DND-41 (cell line): ENCODE results near the gene PALMD.

Source experiments
- ATAC-seq: fragments of 200-7000 bp; cut with Tn5 transposase; 3 replicates; pipeline ENCODE4 v1.9.1; 2021; ENCODE audit warnings: low read depth; ENCODE audit not compliant: insufficient read depth
- DNase-seq: peaks from one replicate; pipeline ENCODE4 v3.0.0-alpha.2; 2020
- H2AFZ ChIP-seq: 2 replicates; pipeline ENCODE4 v1.6.0; 2012; ENCODE audit warnings: low read depth, low read length
- H3K27ac ChIP-seq: 2 replicates; pipeline ENCODE4 v1.5.1; 2012; ENCODE audit warnings: low read length, inconsistent platforms
- H3K27me3 ChIP-seq: fragments of 200-600 bp; sonication (generic); 2 replicates; pipeline ENCODE4 v1.6.0; 2012; ENCODE audit warnings: low read length, mild to moderate bottlenecking, inconsistent platforms; ENCODE audit not compliant: insufficient read depth, poor library complexity
- H3K36me3 ChIP-seq: 2 replicates; pipeline ENCODE4 v1.5.1; 2012; ENCODE audit warnings: low read length, inconsistent platforms; ENCODE audit not compliant: insufficient read depth
- H3K4me1 ChIP-seq: 2 replicates; pipeline ENCODE4 v1.5.1; 2012; ENCODE audit warnings: mild to moderate bottlenecking, low read length; ENCODE audit not compliant: insufficient read depth
- H3K4me2 ChIP-seq: 2 replicates; pipeline ENCODE4 v1.6.0; 2012; ENCODE audit warnings: mild to moderate bottlenecking, moderate library complexity, low read length, inconsistent platforms; ENCODE audit not compliant: insufficient read depth
- H3K4me3 ChIP-seq, 2 experiments: fragments of 200-600 bp in 1 of 2; shearing (Covaris generic) in 1 of 2; 2 replicates each; pipeline ENCODE4 v1.5.1; 2012 to 2016; ENCODE audit warnings: inconsistent platforms in 2 of 2, low read length in 2 of 2, mild to moderate bottlenecking in 2 of 2, low read depth in 1 of 2, moderate library complexity in 1 of 2
- H3K79me2 ChIP-seq: 2 replicates; pipeline ENCODE4 v1.6.0; 2012; ENCODE audit warnings: low read length, inconsistent platforms; ENCODE audit not compliant: insufficient read depth
- H3K9ac ChIP-seq: 2 replicates; pipeline ENCODE4 v1.6.0; 2012; ENCODE audit warnings: low read depth, mild to moderate bottlenecking, inconsistent platforms, low read length, moderate library complexity
- H3K9me3 ChIP-seq: 2 replicates; pipeline ENCODE4 v1.5.1; 2012; ENCODE audit warnings: low read length, moderate library complexity, mild to moderate bottlenecking, inconsistent platforms; ENCODE audit not compliant: insufficient read depth, severe bottlenecking
- H4K20me1 ChIP-seq: 2 replicates; pipeline ENCODE4 v1.6.0; 2012; ENCODE audit warnings: low read length; ENCODE audit not compliant: insufficient read depth
- CTCF ChIP-seq: IDR thresholded peaks from 2 replicates; pipeline ENCODE4 v1.5.1; 2012; ENCODE audit warnings: borderline replicate concordance, low read length, moderate library complexity, mild to moderate bottlenecking; ENCODE audit not compliant: poor library complexity, severe bottlenecking; ENCODE audit errors: extremely low read depth
- EZH2 ChIP-seq: IDR thresholded peaks from 3 replicates; pipeline ENCODE4 v1.6.1; 2012; ENCODE audit warnings: borderline replicate concordance, low read depth, mild to moderate bottlenecking, moderate library complexity, low read length, inconsistent platforms; ENCODE audit not compliant: severe bottlenecking

The PALMD gene

GRCh38 chr1:99663501-99663900 is 17.6 kb downstream of the PALMD start:
- no peak overlapping the region for H3K27ac ChIP-seq
- no peak for DNase-seq
- H3K4me2 ChIP-seq, result no peak overlapping the region
- ATAC-seq, result no peak
- H3K9me3 ChIP-seq, result no peaks in the 10 kb centered on the region
- no peak overlapping the region for H3K4me3 ChIP-seq
- H3K4me1 ChIP-seq, result no peaks in the 10 kb centered on the region
- H3K9ac ChIP-seq, result no peak overlapping the region
- TF ChIP-seq EZH2 (no peak), CTCF (no peak)
- no peaks in the 10 kb centered on the region for H4K20me1 ChIP-seq
- H2AFZ ChIP-seq, result no peak overlapping the region
- H3K27me3 ChIP-seq, result no peaks in the 10 kb centered on the region
- no peaks in the 10 kb centered on the region for H3K79me2 ChIP-seq
- H3K36me3 ChIP-seq, result no peaks in the 10 kb centered on the region

GRCh38 chr1:99665212-99665611 is 19.3 kb downstream of the PALMD start:
- Histone ChIP-seq H3K36me3 (no peaks in the 10 kb centered on the region), H3K9ac (no peak overlapping the region), H3K27ac (no peak overlapping the region), H3K27me3 (no peaks in the 10 kb centered on the region), H2AFZ (no peak overlapping the region), H3K4me2 (no peak overlapping the region), H3K79me2 (no peaks in the 10 kb centered on the region), H3K4me3 (no peak overlapping the region), H4K20me1 (no peaks in the 10 kb centered on the region), H3K9me3 (no peaks in the 10 kb centered on the region), H3K4me1 (no peaks in the 10 kb centered on the region)
- DNase-seq (no peak), ATAC-seq (no peak)
- TF ChIP-seq EZH2 (no peak), CTCF (no peak)

DNA sequence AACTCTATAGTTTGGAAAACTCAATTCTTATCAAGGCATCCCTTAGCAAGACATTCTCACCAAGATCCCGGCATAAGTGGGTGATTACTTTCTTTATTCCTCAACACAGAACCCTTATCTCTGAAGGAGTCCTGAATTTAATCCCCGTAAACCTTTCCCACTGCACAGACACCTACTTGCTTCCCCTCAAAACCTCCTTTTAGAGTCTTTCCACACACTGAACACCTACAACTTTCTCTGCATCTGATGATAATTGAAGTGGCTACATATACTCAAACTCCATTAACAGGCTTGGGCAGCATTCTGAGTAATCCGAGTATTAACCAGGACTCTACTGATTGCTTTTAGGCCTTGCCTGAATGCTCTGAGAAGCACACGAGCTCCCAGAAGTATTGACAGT is 23.5 kb downstream of the PALMD start:
- H3K4me1 ChIP-seq, result no peaks in the 10 kb centered on the region
- no peaks in the 10 kb centered on the region for H3K36me3 ChIP-seq
- TF ChIP-seq CTCF (no peak), EZH2 (no peak)
- DNase-seq (no peak), ATAC-seq (no peak)
- no peaks in the 10 kb centered on the region for H4K20me1 ChIP-seq
- H3K9ac ChIP-seq, result no peak overlapping the region
- no peak overlapping the region for H3K4me3 ChIP-seq
- no peaks in the 10 kb centered on the region for H3K27me3 ChIP-seq
- no peak overlapping the region for H3K4me2 ChIP-seq
- H3K27ac ChIP-seq, result no peak overlapping the region
- no peaks in the 10 kb centered on the region for H3K9me3 ChIP-seq
- H3K79me2 ChIP-seq, result no peaks in the 10 kb centered on the region
- no peak overlapping the region for H2AFZ ChIP-seq

DNA sequence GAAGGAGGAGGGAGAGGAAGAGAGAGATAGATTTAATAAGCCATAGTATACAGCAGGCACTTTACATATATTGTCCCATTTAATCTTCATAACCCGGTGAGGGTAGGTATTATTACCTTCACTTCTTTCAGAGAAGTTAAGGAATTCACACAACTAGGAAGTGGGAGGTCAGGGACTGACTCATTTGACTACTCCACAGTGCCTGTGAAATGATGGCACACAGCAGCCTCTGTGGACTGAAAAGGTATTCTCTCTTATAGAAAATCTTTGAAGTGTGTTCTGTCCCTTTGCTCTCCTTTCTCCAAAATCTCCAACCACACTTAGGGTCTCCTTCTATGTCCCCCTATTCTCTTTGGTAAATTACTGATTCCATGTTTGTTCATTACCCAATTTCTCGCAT is 23.9 kb downstream of the PALMD start:
- no peak overlapping the region for H3K4me2 ChIP-seq
- DNase-seq (no peak), ATAC-seq (no peak)
- no peaks in the 10 kb centered on the region for H3K4me1 ChIP-seq
- H3K9me3 ChIP-seq, result no peaks in the 10 kb centered on the region
- no peaks in the 10 kb centered on the region for H3K27me3 ChIP-seq
- no peaks in the 10 kb centered on the region for H3K36me3 ChIP-seq
- no peak for TF ChIP-seq CTCF
- TF ChIP-seq EZH2, result no peak
- no peak overlapping the region for H3K9ac ChIP-seq
- H3K79me2 ChIP-seq, result no peaks in the 10 kb centered on the region
- no peak overlapping the region for H3K27ac ChIP-seq
- no peaks in the 10 kb centered on the region for H4K20me1 ChIP-seq
- no peak overlapping the region for H2AFZ ChIP-seq
- H3K4me3 ChIP-seq, result no peak overlapping the region
